ENCODE measurements around the gene ACTR1B. TPM values are rescaled to one million over a fixed set of nuclear protein-coding genes. Genes with fewer than 3 reads are reported as not detected.

ACTR1B gene
- 38.9 and 41.2 TPM in 2 replicates for total RNA-seq

GRCh38 chr2:97663962-97664635 is at the start of gene ACTR1B:
ACTR1B (minus strand) TSS chr2:97664044; CDS start chr2:97663890, 154 bp downstream.

GRCh38 chr2:97669448-97669847 is 5.6 kb upstream of the ACTR1B start, which contains the start of gene C2orf92:
C2orf92 (plus strand) TSS chr2:97669713; CDS start chr2:97669789, 76 bp downstream.

GRCh38 chr2:97645695-97646629 is 17.9 kb downstream of the ACTR1B start, which contains the start of gene COX5B:
COX5B (plus strand) TSS chr2:97646062; CDS start chr2:97646087, 25 bp downstream.

Other genes with a start within 250 kb of the ACTR1B start
- 2.7 and 7.4 TPM in 2 replicates for gene ANKRD36B, start 74.2 kb downstream of the ACTR1B start, total RNA-seq
- 391 and 476 TPM in 2 replicates for gene COX5B, start 18.0 kb downstream of the ACTR1B start, total RNA-seq
- not detected in 2 replicates for gene C2orf92, start 5.7 kb upstream of the ACTR1B start, total RNA-seq
- 2.2 TPM in 1 of 2 replicates, not detected in the other for gene ZAP70, start 49.5 kb upstream of the ACTR1B start, total RNA-seq

Data from pericardium fibroblast (primary cell).